Measurements from ENCODE around the gene CST6.

DNA sequence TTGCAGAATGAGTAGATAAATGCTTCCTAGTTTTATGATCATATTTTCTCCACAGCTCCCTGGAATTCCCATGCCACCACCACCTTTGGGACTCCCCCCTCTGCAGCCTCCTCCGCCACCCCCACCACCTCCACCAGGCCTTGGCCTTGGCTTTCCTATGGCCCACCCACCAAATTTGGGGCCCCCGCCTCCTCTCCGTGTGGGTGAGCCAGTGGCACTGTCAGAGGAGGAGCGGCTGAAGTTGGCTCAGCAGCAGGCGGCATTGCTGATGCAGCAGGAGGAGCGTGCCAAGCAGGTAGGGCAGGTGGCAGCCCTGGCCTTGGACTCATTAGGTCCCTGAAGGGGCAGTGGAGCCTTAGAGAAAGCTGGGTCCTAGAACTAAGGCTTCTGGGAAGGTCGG is 43.2 kb downstream of the CST6 start:
- TF ChIP-seq, protein P1, sequence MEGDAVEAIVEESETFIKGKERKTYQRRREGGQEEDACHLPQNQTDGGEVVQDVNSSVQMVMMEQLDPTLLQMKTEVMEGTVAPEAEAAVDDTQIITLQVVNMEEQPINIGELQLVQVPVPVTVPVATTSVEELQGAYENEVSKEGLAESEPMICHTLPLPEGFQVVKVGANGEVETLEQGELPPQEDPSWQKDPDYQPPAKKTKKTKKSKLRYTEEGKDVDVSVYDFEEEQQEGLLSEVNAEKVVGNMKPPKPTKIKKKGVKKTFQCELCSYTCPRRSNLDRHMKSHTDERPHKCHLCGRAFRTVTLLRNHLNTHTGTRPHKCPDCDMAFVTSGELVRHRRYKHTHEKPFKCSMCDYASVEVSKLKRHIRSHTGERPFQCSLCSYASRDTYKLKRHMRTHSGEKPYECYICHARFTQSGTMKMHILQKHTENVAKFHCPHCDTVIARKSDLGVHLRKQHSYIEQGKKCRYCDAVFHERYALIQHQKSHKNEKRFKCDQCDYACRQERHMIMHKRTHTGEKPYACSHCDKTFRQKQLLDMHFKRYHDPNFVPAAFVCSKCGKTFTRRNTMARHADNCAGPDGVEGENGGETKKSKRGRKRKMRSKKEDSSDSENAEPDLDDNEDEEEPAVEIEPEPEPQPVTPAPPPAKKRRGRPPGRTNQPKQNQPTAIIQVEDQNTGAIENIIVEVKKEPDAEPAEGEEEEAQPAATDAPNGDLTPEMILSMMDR (IDR thresholded peaks at IDR 0.05), result no peak
- no peak for TF ChIP-seq POLR2A (IDR thresholded peaks at IDR 0.05)
